ENCODE data around the gene FNDC3A.
A peak's percentile ranks its signal among the peaks of the same experiment; 100 is the strongest.

The FNDC3A gene

DNA sequence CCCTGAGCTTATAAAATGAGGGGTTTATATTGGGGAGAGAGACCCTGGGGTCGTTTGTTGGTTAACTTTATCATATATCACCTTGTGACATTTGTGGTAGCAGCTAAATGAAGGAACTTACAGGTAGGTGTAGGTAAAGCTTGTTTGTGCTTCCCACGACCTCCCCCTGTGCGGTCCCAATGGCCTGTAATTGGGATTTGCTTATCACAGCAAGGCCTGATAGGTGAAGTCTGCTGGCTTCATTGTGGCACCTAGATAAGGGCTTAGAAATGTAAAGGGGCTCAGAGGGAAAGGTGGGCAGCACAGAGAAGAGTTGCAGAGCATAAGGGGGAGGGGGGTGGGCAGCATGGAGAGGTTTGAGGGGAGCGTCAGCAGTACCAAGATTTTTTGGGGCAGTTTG is 208.9 kb downstream of the FNDC3A start:
- Histone ChIP-seq H4K8ac (ENCODE audit: low read length) (no peak overlapping the region), H3K27ac (ENCODE audit: low read length, poor library complexity, severe bottlenecking) (no peak overlapping the region), H2AFZ (ENCODE audit: low read depth, low read length) (no peak overlapping the region), H3K14ac (ENCODE audit: low read length in 2 of 2) (no peak overlapping the region), H2BK5ac (ENCODE audit: low read depth, low read length, poor library complexity, severe bottlenecking) (no peak overlapping the region), H2AK5ac (ENCODE audit: low read length, severe bottlenecking) (no peak overlapping the region), H3K4ac (ENCODE audit: low read depth in 1 of 2, low read length in 2 of 2) (no peak overlapping the region), H3K27me3 (ENCODE audit: control insufficient read depth in 1 of 2, insufficient read depth in 1 of 2, low read length in 2 of 2) (no peaks in the 10 kb centered on the region), H4K91ac (ENCODE audit: low read length) (no peak overlapping the region), H3K4me1 (ENCODE audit: control insufficient read depth, insufficient read depth, low read depth, low read length) (peaks cover 2% of the 10 kb centered on the region), H2BK12ac (ENCODE audit: low read length in 2 of 2) (no peak overlapping the region), H3K79me1 (replicated peaks; ENCODE audit: low read length, poor library complexity, severe bottlenecking) (peaks cover 13% of the 10 kb centered on the region), H3K4me3 (ENCODE audit: insufficient read depth in 1 of 2, low read depth in 1 of 2, low read length in 2 of 2) (no peak overlapping the region), H2BK15ac (ENCODE audit: low read depth, poor library complexity, severe bottlenecking) (no peak overlapping the region), H3K18ac (ENCODE audit: low read depth in 1 of 2, low read length in 2 of 2) (no peak overlapping the region), H3K9me3 (ENCODE audit: control insufficient read depth, low read length) (no peaks in the 10 kb centered on the region), H3K4me2 (ENCODE audit: low read length, poor library complexity, severe bottlenecking) (no peak overlapping the region), H3K36me3 (ENCODE audit: control insufficient read depth in 1 of 2, insufficient read depth in 2 of 2, low read depth in 1 of 2, low read length in 2 of 2) (peaks cover 6 to 92% of the 10 kb centered on the region in 2 experiments), H3K9ac (ENCODE audit: low read length) (no peak overlapping the region), H3K23ac (ENCODE audit: low read length in 2 of 2) (no peak overlapping the region), H2BK120ac (ENCODE audit: low read depth, low read length) (no peak overlapping the region)
- 66% methylated on average over 4 of the region's 4 CpGs for WGBS
- no peak for DNase-seq

DNA sequence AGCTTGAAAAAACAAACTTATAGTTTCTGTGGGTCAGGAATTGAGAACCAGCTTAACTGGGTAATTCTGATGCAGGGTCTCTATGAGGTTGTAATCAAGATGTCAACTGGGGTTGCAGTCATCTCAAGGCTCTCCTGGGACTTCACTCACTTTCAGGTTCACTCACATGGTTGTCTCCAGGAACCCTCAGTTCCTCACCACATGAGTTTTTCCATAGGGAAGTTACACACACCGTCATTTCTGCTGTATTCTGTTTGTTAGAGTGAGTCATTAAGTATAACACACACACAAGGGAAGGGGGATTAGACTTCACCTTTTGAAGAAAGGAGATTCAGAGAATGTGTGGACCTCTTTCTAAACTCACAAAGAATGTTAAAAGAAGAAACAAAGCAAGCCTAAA is 209.6 kb downstream of the FNDC3A start:
- no peaks in the 10 kb centered on the region for H3K27me3 ChIP-seq (ENCODE audit: control insufficient read depth in 1 of 2, insufficient read depth in 1 of 2, low read length in 2 of 2)
- WGBS = no CpG with 5 or more reads among the region's 1 CpG
- H3K9me3 ChIP-seq (ENCODE audit: control insufficient read depth, low read length) = no peaks in the 10 kb centered on the region
- H3K23ac ChIP-seq (ENCODE audit: low read length in 2 of 2) = no peak overlapping the region
- H4K8ac ChIP-seq (ENCODE audit: low read length) = no peak overlapping the region
- no peak overlapping the region for H4K91ac ChIP-seq (ENCODE audit: low read length)
- H3K4me3 ChIP-seq (ENCODE audit: insufficient read depth in 1 of 2, low read depth in 1 of 2, low read length in 2 of 2) = no peak overlapping the region
- H2AFZ ChIP-seq (ENCODE audit: low read depth, low read length) = no peak overlapping the region
- peaks cover 2% of the 10 kb centered on the region for H3K4me1 ChIP-seq (ENCODE audit: control insufficient read depth, insufficient read depth, low read depth, low read length)
- H3K4me2 ChIP-seq (ENCODE audit: low read length, poor library complexity, severe bottlenecking) = no peak overlapping the region
- no peak overlapping the region for H3K18ac ChIP-seq (ENCODE audit: low read depth in 1 of 2, low read length in 2 of 2)
- no peak overlapping the region for H3K9ac ChIP-seq (ENCODE audit: low read length)
- no peak overlapping the region for H2BK15ac ChIP-seq (ENCODE audit: low read depth, poor library complexity, severe bottlenecking)
- H2BK120ac ChIP-seq (ENCODE audit: low read depth, low read length) = no peak overlapping the region
- peaks cover 13% of the 10 kb centered on the region for H3K79me1 ChIP-seq (replicated peaks; ENCODE audit: low read length, poor library complexity, severe bottlenecking)
- no peak overlapping the region for H2BK5ac ChIP-seq (ENCODE audit: low read depth, low read length, poor library complexity, severe bottlenecking)
- H3K27ac ChIP-seq (ENCODE audit: low read length, poor library complexity, severe bottlenecking) = no peak overlapping the region
- H3K14ac ChIP-seq (ENCODE audit: low read length in 2 of 2) = no peak overlapping the region
- peaks cover 9 to 90% of the 10 kb centered on the region in 2 experiments for H3K36me3 ChIP-seq (ENCODE audit: control insufficient read depth in 1 of 2, insufficient read depth in 2 of 2, low read depth in 1 of 2, low read length in 2 of 2)
- peak; percentile 39 for DNase-seq
- H2BK12ac ChIP-seq (ENCODE audit: low read length in 2 of 2) = no peak overlapping the region
- H3K4ac ChIP-seq (ENCODE audit: low read depth in 1 of 2, low read length in 2 of 2) = no peak overlapping the region
- H2AK5ac ChIP-seq (ENCODE audit: low read length, severe bottlenecking) = no peak overlapping the region

GRCh38 chr13:49190901-49191300 is 215.2 kb downstream of the FNDC3A start:
- no peak overlapping the region for H3K4me3 ChIP-seq (ENCODE audit: insufficient read depth in 1 of 2, low read depth in 1 of 2, low read length in 2 of 2)
- no peaks in the 10 kb centered on the region for H3K27me3 ChIP-seq (ENCODE audit: control insufficient read depth in 1 of 2, insufficient read depth in 1 of 2, low read length in 2 of 2)
- no peaks in the 10 kb centered on the region for H3K4me1 ChIP-seq (ENCODE audit: control insufficient read depth, insufficient read depth, low read depth, low read length)
- peaks cover 15 to 88% of the 10 kb centered on the region in 2 experiments for H3K36me3 ChIP-seq (ENCODE audit: control insufficient read depth in 1 of 2, insufficient read depth in 2 of 2, low read depth in 1 of 2, low read length in 2 of 2)
- no peak overlapping the region for H3K18ac ChIP-seq (ENCODE audit: low read depth in 1 of 2, low read length in 2 of 2)
- WGBS = no CpG with 5 or more reads among the region's 2 CpGs
- no peak overlapping the region for H3K23ac ChIP-seq (ENCODE audit: low read length in 2 of 2)
- no peak overlapping the region for H3K27ac ChIP-seq (ENCODE audit: low read length, poor library complexity, severe bottlenecking)
- H2AFZ ChIP-seq (ENCODE audit: low read depth, low read length) = no peak overlapping the region
- no peak overlapping the region for H4K91ac ChIP-seq (ENCODE audit: low read length)
- no peak overlapping the region for H2AK5ac ChIP-seq (ENCODE audit: low read length, severe bottlenecking)
- H2BK12ac ChIP-seq (ENCODE audit: low read length in 2 of 2) = no peak overlapping the region
- no peak for DNase-seq
- H3K9ac ChIP-seq (ENCODE audit: low read length) = no peak overlapping the region
- peaks cover 3% of the 10 kb centered on the region for H3K79me1 ChIP-seq (replicated peaks; ENCODE audit: low read length, poor library complexity, severe bottlenecking)
- no peak overlapping the region for H4K8ac ChIP-seq (ENCODE audit: low read length)
- no peak overlapping the region for H2BK15ac ChIP-seq (ENCODE audit: low read depth, poor library complexity, severe bottlenecking)
- no peak overlapping the region for H3K4ac ChIP-seq (ENCODE audit: low read depth in 1 of 2, low read length in 2 of 2)
- H3K4me2 ChIP-seq (ENCODE audit: low read length, poor library complexity, severe bottlenecking) = no peak overlapping the region
- H2BK120ac ChIP-seq (ENCODE audit: low read depth, low read length) = no peak overlapping the region
- no peak overlapping the region for H2BK5ac ChIP-seq (ENCODE audit: low read depth, low read length, poor library complexity, severe bottlenecking)
- no peaks in the 10 kb centered on the region for H3K9me3 ChIP-seq (ENCODE audit: control insufficient read depth, low read length)
- no peak overlapping the region for H3K14ac ChIP-seq (ENCODE audit: low read length in 2 of 2)

- H2BK120ac ChIP-seq (ENCODE audit: low read depth, low read length) = no peak overlapping the region
- no peak overlapping the region for H3K9ac ChIP-seq (ENCODE audit: low read length)
- no peaks in the 10 kb centered on the region for H3K27me3 ChIP-seq (ENCODE audit: control insufficient read depth in 1 of 2, insufficient read depth in 1 of 2, low read length in 2 of 2)
- H4K91ac ChIP-seq (ENCODE audit: low read length) = no peak overlapping the region
- WGBS = 100% methylated on average over 2 of the region's 3 CpGs
- H2AK5ac ChIP-seq (ENCODE audit: low read length, severe bottlenecking) = no peak overlapping the region
- H3K4me1 ChIP-seq (ENCODE audit: control insufficient read depth, insufficient read depth, low read depth, low read length) = no peaks in the 10 kb centered on the region
- H3K4me2 ChIP-seq (ENCODE audit: low read length, poor library complexity, severe bottlenecking) = no peak overlapping the region
- H3K27ac ChIP-seq (ENCODE audit: low read length, poor library complexity, severe bottlenecking) = no peak overlapping the region
- DNase-seq = no peak
- no peak overlapping the region for H4K8ac ChIP-seq (ENCODE audit: low read length)
- no peak overlapping the region for H3K14ac ChIP-seq (ENCODE audit: low read length in 2 of 2)
- no peak overlapping the region for H2BK15ac ChIP-seq (ENCODE audit: low read depth, poor library complexity, severe bottlenecking)
- no peak overlapping the region for H2BK5ac ChIP-seq (ENCODE audit: low read depth, low read length, poor library complexity, severe bottlenecking)
- no peak overlapping the region for H3K23ac ChIP-seq (ENCODE audit: low read length in 2 of 2)
- no peak overlapping the region for H3K4ac ChIP-seq (ENCODE audit: low read depth in 1 of 2, low read length in 2 of 2)
- peaks cover 4% of the 10 kb centered on the region for H3K79me1 ChIP-seq (replicated peaks; ENCODE audit: low read length, poor library complexity, severe bottlenecking)
- H3K18ac ChIP-seq (ENCODE audit: low read depth in 1 of 2, low read length in 2 of 2) = no peak overlapping the region
- no peak overlapping the region for H2BK12ac ChIP-seq (ENCODE audit: low read length in 2 of 2)
- no peak overlapping the region for H3K4me3 ChIP-seq (ENCODE audit: insufficient read depth in 1 of 2, low read depth in 1 of 2, low read length in 2 of 2)
- no peaks in the 10 kb centered on the region for H3K9me3 ChIP-seq (ENCODE audit: control insufficient read depth, low read length)
- H2AFZ ChIP-seq (ENCODE audit: low read depth, low read length) = no peak overlapping the region
- peaks cover 13 to 96% of the 10 kb centered on the region in 2 experiments for H3K36me3 ChIP-seq (ENCODE audit: control insufficient read depth in 1 of 2, insufficient read depth in 2 of 2, low read depth in 1 of 2, low read length in 2 of 2)
Measured at GRCh38 chr13:49206641-49207040, 230.9 kb downstream of the FNDC3A start.

Data from mesenchymal stem cell (in vitro differentiated cells and primary cell).